Lower leg skin (tissue), 3 donors: ENCODE results near the gene KCNJ9.

ENCODE experiments used
- CTCF ChIP-seq, 3 donors: fragments of 450-650 bp; IDR thresholded peaks; one replicate each; pipeline ENCODE4 v1.5.1; 2016; ENCODE audit warnings: antibody characterized with exemption in 3 of 3, mild to moderate bottlenecking in 3 of 3, moderate library complexity in 2 of 3
- POLR2A ChIP-seq, 2 donors: fragments of 450-650 bp; IDR thresholded peaks; one replicate each; pipeline ENCODE4 v1.6.1; 2016 to 2017; ENCODE audit warnings: antibody characterized with exemption in 2 of 2, mild to moderate bottlenecking in 1 of 2, moderate library complexity in 1 of 2

DNA sequence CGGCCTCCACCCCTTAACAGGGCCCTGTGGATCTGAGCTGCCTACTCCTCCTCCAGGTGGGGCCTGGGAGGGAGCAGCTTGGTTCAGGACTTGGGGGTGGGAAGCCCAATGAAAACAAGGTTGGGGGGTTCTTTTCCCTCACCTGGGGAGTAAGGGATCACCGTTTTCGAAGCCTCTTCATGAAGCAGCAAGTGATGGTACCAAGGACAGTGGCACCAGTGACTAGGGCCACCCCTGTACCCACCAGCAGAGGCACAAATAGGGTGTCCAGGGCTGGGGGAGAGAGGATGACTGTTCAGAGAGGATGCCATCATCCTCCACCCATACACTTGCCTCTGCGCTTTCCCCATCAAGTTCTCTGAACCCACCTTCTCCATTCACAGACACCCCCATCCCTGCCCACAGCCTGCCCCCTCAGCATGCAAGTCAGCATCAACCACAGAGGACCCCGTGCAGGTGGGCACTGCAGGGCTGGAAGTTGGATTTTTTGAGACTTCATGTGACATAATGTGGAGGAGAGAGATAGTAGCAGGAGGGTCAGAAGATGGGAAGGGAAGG, 10.4 kb downstream of the KCNJ9 start:
- TF ChIP-seq CTCF (IDR thresholded peaks at IDR 0.05): no peak
- no peak for TF ChIP-seq POLR2A (IDR thresholded peaks at IDR 0.05)
